Keratinocyte (primary cell): ENCODE data around the gene LMAN2L. TPM values are rescaled to one million over a fixed set of nuclear protein-coding genes. Genes with fewer than 3 reads are reported as not detected.

Experiments used
- DNase-seq: peaks from one replicate; pipeline ENCODE4 v3.0.0-alpha.2; 2011; ENCODE audit warnings: low read depth, missing footprints, low spot score
- FAIRE-seq: peaks from 2 replicates; lab custom pipeline; 2011; peaks lifted over from hg19 to GRCh38; lab: Jason Lieb, UNC
- H2AFZ ChIP-seq: 2 replicates; pipeline ENCODE4 v1.6.0; 2012; ENCODE audit warnings: low read length, control low read depth, inconsistent platforms; ENCODE audit not compliant: control insufficient read depth
- H3K27ac ChIP-seq: 2 replicates; pipeline ENCODE4 v1.5.1; 2011; ENCODE audit warnings: low read length; ENCODE audit not compliant: control insufficient read depth, insufficient read depth
- H3K27me3 ChIP-seq: 3 replicates; pipeline ENCODE4 v1.6.0; 2011; ENCODE audit warnings: low read length; ENCODE audit not compliant: control insufficient read depth, insufficient read depth; ENCODE audit errors: extremely low read depth
- H3K36me3 ChIP-seq, 2 experiments: 2 replicates in 1 of 2; 3 replicates in 1 of 2; pipeline ENCODE4 v1.5.1; 2011; ENCODE audit warnings: low read length in 2 of 2, mild to moderate bottlenecking in 1 of 2; ENCODE audit not compliant: control insufficient read depth in 2 of 2, insufficient read depth in 2 of 2; ENCODE audit errors: extremely low read depth in 1 of 2
- H3K4me1 ChIP-seq: 3 replicates; pipeline ENCODE4 v1.5.1; 2011; ENCODE audit warnings: low read length; ENCODE audit not compliant: control insufficient read depth, insufficient read depth; ENCODE audit errors: extremely low read depth
- H3K4me2 ChIP-seq: 3 replicates; pipeline ENCODE4 v1.6.0; 2011; ENCODE audit warnings: low read depth, low read length; ENCODE audit not compliant: control insufficient read depth, insufficient read depth; ENCODE audit errors: extremely low read depth
- H3K4me3 ChIP-seq, 3 experiments: fragments of 200-600 bp in 1 of 3; sonication (generic) in 1 of 3; 2 replicates in 2 of 3; 3 replicates in 1 of 3; pipeline ENCODE4 v1.5.1; 2011 to 2016; ENCODE audit warnings: low read length in 3 of 3, mild to moderate bottlenecking in 3 of 3, control low read depth in 2 of 3, inconsistent platforms in 1 of 3, low read depth in 1 of 3, mixed read lengths in 1 of 3, mixed run types in 1 of 3, moderate library complexity in 1 of 3; ENCODE audit not compliant: control insufficient read depth in 2 of 3, insufficient read depth in 2 of 3; ENCODE audit errors: extremely low read depth in 1 of 3
- H3K79me2 ChIP-seq: 2 replicates; pipeline ENCODE4 v1.6.0; 2012; ENCODE audit warnings: low read length; ENCODE audit not compliant: control insufficient read depth, insufficient read depth
- H3K9ac ChIP-seq: 3 replicates; pipeline ENCODE4 v1.6.0; 2011; ENCODE audit warnings: low read length; ENCODE audit not compliant: control insufficient read depth, insufficient read depth; ENCODE audit errors: extremely low read depth
- H3K9me1 ChIP-seq: 3 replicates; pipeline ENCODE4 v1.6.0; 2011; ENCODE audit warnings: low read length; ENCODE audit not compliant: control insufficient read depth, insufficient read depth; ENCODE audit errors: extremely low read depth
- H3K9me3 ChIP-seq: 2 replicates; pipeline ENCODE4 v1.5.1; 2012; ENCODE audit warnings: low read depth, low read length; ENCODE audit not compliant: control insufficient read depth
- H4K20me1 ChIP-seq: 3 replicates; pipeline ENCODE4 v1.6.0; 2011; ENCODE audit warnings: low read length; ENCODE audit not compliant: control insufficient read depth, insufficient read depth; ENCODE audit errors: extremely low read depth
- EZH2 ChIP-seq: IDR thresholded peaks from one replicate; pipeline ENCODE4 v1.6.1; 2012; ENCODE audit warnings: inconsistent platforms, mild to moderate bottlenecking, low read length, moderate library complexity
- dilution Hi-C: fragments of 300-500 bp; cut with MboI; formaldehyde crosslinking; loops from one replicate; pipeline ENCODE4 v1.7.0; 2020; ENCODE audit warnings: low sequenced_read_pairs; ENCODE audit not compliant: extremely low pct_ligation_motif_present
- polyA plus RNA-seq, 5 experiments: library from polyadenylated mRNA; depleted of rRNA in 3 of 5; stranded (reverse) in 3 of 5; stranded (forward) in 1 of 5; unstranded in 1 of 5; fragments of >200 nt; gene quantifications; 1 replicate in 1 of 5; 2 replicates in 3 of 5; 3 replicates in 1 of 5; pipeline versions ENCODE4 v1.2.1 to v1.2.3, GENCODE V29; 2011 to 2012; ENCODE audit warnings: missing spikeins in 2 of 5, low read depth in 1 of 5, low replicate concordance in 1 of 5
- TF ChIP-seq, protein P1 (sequence below), 3 experiments: IDR thresholded peaks in 1 of 3; conservative IDR thresholded peaks in 1 of 3; optimal IDR thresholded peaks in 1 of 3; 2 replicates in 2 of 3; 3 replicates in 1 of 3; pipeline versions ENCODE3 to v1.5.1; 2011; ENCODE audit warnings: low read length in 3 of 3, mild to moderate bottlenecking in 3 of 3, moderate library complexity in 2 of 3, control low read depth in 1 of 3, inconsistent platforms in 1 of 3; ENCODE audit not compliant: insufficient read depth in 2 of 3; ENCODE audit errors: extremely low read depth in 1 of 3

The LMAN2L gene
- polyA plus RNA-seq, 1 donor (not counting 4 experiments of a cell fraction or from before 2014, with no cell fraction given): 20.7 TPM

DNA sequence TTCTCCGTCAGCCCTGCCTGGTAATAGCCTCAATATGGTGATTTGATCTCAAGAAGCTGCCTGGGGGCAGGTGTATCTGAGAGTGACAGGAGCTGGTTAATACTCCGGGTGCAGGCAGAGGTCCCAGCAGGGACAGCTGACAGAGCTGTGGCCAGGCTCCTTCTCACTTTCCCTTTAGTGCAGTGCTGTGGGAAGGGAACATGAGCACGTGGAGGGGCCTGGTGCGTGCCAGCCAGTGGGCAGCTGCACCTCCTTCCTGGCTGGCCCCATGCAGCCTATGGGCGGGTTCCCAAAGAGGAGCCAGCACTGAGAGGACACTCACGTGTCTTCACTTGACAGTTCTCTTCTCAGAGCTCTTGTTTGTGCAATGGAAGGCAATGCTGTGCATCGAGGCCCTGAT, 29.9 kb upstream of the LMAN2L start:
- H3K79me2 ChIP-seq: no peaks in the 10 kb centered on the region
- H3K9me1 ChIP-seq: no peaks in the 10 kb centered on the region
- DNase-seq (no peak), FAIRE-seq (peak; percentile 20)
- no peak for TF ChIP-seq EZH2
- TF ChIP-seq, protein P1, sequence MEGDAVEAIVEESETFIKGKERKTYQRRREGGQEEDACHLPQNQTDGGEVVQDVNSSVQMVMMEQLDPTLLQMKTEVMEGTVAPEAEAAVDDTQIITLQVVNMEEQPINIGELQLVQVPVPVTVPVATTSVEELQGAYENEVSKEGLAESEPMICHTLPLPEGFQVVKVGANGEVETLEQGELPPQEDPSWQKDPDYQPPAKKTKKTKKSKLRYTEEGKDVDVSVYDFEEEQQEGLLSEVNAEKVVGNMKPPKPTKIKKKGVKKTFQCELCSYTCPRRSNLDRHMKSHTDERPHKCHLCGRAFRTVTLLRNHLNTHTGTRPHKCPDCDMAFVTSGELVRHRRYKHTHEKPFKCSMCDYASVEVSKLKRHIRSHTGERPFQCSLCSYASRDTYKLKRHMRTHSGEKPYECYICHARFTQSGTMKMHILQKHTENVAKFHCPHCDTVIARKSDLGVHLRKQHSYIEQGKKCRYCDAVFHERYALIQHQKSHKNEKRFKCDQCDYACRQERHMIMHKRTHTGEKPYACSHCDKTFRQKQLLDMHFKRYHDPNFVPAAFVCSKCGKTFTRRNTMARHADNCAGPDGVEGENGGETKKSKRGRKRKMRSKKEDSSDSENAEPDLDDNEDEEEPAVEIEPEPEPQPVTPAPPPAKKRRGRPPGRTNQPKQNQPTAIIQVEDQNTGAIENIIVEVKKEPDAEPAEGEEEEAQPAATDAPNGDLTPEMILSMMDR (optimal IDR thresholded peaks at IDR 0.05 in 1 of 3, IDR thresholded peaks at IDR 0.05 in 1 of 3, conservative IDR thresholded peaks at IDR 0.05 in 1 of 3; ENCODE audit: extremely low read depth in 1 of 3, insufficient read depth in 2 of 3, low read length in 3 of 3): no peak
- H3K27ac ChIP-seq: no peak overlapping the region
- H3K36me3 ChIP-seq: no peaks in the 10 kb centered on the region
- no peaks in the 10 kb centered on the region for H3K27me3 ChIP-seq
- dilution Hi-C loops: no loop called here
- H4K20me1 ChIP-seq: no peaks in the 10 kb centered on the region
- H3K4me3 ChIP-seq: no peak overlapping the region
- H3K9me3 ChIP-seq: no peaks in the 10 kb centered on the region
- H3K9ac ChIP-seq: no peak overlapping the region
- no peak overlapping the region for H3K4me2 ChIP-seq
- H2AFZ ChIP-seq: no peak overlapping the region
- H3K4me1 ChIP-seq: peaks cover 34% of the 10 kb centered on the region

DNA sequence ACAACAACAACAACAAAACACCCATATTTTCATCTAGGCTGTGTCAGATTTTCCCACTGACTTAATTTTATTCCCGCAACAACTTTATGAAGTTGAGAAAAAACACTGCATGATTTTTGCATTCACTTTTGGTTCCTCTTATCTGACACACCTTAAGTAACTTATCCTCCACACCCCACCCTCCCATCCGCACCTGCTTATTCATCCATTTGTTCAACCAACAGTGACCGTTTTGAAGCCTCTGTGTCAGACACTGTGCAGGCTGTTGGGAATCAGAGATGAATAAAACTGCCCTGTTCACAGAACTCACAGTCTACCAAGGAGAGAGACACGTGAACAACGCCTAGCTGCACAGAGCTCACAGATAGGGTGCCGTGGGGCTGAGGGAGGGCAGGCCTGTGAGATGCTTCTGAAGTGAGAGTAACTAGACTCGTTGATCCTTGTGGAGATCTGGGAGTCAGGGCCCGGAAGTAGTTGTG, 28.3 kb upstream of the LMAN2L start:
- peaks cover 42% of the 10 kb centered on the region for H3K4me1 ChIP-seq
- FAIRE-seq: no peak
- H4K20me1 ChIP-seq: no peaks in the 10 kb centered on the region
- H3K79me2 ChIP-seq: no peaks in the 10 kb centered on the region
- no peaks in the 10 kb centered on the region for H3K27me3 ChIP-seq
- no peak overlapping the region for H3K9ac ChIP-seq
- DNase-seq: no peak
- H3K4me3 ChIP-seq: no peak overlapping the region
- dilution Hi-C loops: no loop called here
- H3K9me1 ChIP-seq: no peaks in the 10 kb centered on the region
- no peaks in the 10 kb centered on the region for H3K9me3 ChIP-seq
- peak overlapping the region; percentile 8 for H2AFZ ChIP-seq
- no peaks in the 10 kb centered on the region for H3K36me3 ChIP-seq
- H3K27ac ChIP-seq: no peak overlapping the region
- peak overlapping the region; percentile 17 for H3K4me2 ChIP-seq
- no peak for TF ChIP-seq EZH2
- TF ChIP-seq, protein P1 (optimal IDR thresholded peaks at IDR 0.05 in 1 of 3, IDR thresholded peaks at IDR 0.05 in 1 of 3, conservative IDR thresholded peaks at IDR 0.05 in 1 of 3; ENCODE audit: extremely low read depth in 1 of 3, insufficient read depth in 2 of 3, low read length in 3 of 3): no peak
